SU-DHL-6 (cell line): ENCODE measurements around the gene FSHR.

Source experiments
- EZH2phosphoT487 ChIP-seq: fragments of 200-600 bp; sonication (generic), shearing (Covaris generic); conservative IDR thresholded peaks from 2 replicates; pipeline ENCODE4 v1.6.1; 2018; ENCODE audit warnings: mild to moderate bottlenecking, antibody characterized with exemption, low read length, moderate library complexity, mixed read lengths
- TF ChIP-seq, protein P1 (sequence below): fragments of 200-600 bp; sonication (generic); IDR thresholded peaks from one replicate; pipeline ENCODE4 v1.5.1; 2017; ENCODE audit warnings: antibody characterized with exemption, mild to moderate bottlenecking, low read length, moderate library complexity; ENCODE audit not compliant: insufficient read depth, poor library complexity, severe bottlenecking

DNA sequence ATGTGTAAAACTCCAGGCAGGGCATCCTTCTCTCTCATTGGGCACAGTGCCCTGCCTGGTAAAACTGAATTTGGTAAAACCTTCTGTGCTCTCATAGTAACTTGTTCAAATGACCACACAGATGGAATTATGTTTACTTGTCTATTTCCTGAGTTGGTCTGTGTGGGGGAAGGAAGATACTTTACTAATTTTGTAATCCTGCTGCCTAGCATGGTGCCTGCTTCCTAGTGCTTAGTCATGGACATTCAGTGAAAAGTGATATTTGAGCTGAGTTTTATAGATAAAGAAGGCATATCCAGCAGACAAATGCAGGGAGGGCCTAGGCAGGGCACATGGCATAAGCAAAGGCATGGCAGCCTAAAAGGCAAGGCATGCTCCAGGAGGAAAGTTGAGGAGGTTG is 199.4 kb downstream of the FSHR start:
- TF ChIP-seq, protein P1, sequence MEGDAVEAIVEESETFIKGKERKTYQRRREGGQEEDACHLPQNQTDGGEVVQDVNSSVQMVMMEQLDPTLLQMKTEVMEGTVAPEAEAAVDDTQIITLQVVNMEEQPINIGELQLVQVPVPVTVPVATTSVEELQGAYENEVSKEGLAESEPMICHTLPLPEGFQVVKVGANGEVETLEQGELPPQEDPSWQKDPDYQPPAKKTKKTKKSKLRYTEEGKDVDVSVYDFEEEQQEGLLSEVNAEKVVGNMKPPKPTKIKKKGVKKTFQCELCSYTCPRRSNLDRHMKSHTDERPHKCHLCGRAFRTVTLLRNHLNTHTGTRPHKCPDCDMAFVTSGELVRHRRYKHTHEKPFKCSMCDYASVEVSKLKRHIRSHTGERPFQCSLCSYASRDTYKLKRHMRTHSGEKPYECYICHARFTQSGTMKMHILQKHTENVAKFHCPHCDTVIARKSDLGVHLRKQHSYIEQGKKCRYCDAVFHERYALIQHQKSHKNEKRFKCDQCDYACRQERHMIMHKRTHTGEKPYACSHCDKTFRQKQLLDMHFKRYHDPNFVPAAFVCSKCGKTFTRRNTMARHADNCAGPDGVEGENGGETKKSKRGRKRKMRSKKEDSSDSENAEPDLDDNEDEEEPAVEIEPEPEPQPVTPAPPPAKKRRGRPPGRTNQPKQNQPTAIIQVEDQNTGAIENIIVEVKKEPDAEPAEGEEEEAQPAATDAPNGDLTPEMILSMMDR, result no peak
- no peak for TF ChIP-seq EZH2phosphoT487
